H1 (cell line): ENCODE data around the gene ATOH1.

Source experiments
- ATF2 ChIP-seq: IDR thresholded peaks from 2 replicates; pipeline ENCODE4 v1.6.1; 2012; ENCODE audit warnings: low read length, inconsistent platforms
- CHD1 ChIP-seq: IDR thresholded peaks from 2 replicates; pipeline ENCODE4 v1.6.1; 2012; ENCODE audit warnings: low read depth, low read length, improper control_type of control experiment
- CHD2 ChIP-seq: IDR thresholded peaks from 2 replicates; pipeline ENCODE4 v1.6.1; 2012; ENCODE audit warnings: low read length, improper control_type of control experiment
- CTCF ChIP-seq, 3 experiments: IDR thresholded peaks; 1 replicate in 2 of 3; 2 replicates in 1 of 3; pipeline versions ENCODE4 v1.5.1 to v1.6.1; 2011; ENCODE audit warnings: low read length in 3 of 3, mild to moderate bottlenecking in 3 of 3, inconsistent platforms in 2 of 3, low read depth in 1 of 3, moderate library complexity in 1 of 3; ENCODE audit not compliant: insufficient read depth in 1 of 3; ENCODE audit errors: control extremely low read depth in 1 of 3
- EZH2 ChIP-seq: fragments of 200-600 bp; sonication (generic); IDR thresholded peaks from 2 replicates; pipeline ENCODE4 v1.7.1; 2012; ENCODE audit warnings: low read depth, mild to moderate bottlenecking, moderate library complexity, low read length, inconsistent platforms; ENCODE audit not compliant: severe bottlenecking
- POLR2A ChIP-seq, 2 experiments: IDR thresholded peaks; 1 replicate in 1 of 2; 2 replicates in 1 of 2; pipeline ENCODE4 v1.6.1; 2011; ENCODE audit warnings: low read depth in 2 of 2, low read length in 2 of 2, mild to moderate bottlenecking in 2 of 2; ENCODE audit errors: control extremely low read depth in 1 of 2
- POLR2AphosphoS5 ChIP-seq: IDR thresholded peaks from 2 replicates; pipeline ENCODE4 v1.6.1; 2011; ENCODE audit warnings: low read depth, low read length
- RFX5 ChIP-seq: IDR thresholded peaks from 2 replicates; pipeline ENCODE4 v1.6.1; 2011; ENCODE audit warnings: low read depth, low read length, improper control_type of control experiment, borderline replicate concordance
- SUZ12 ChIP-seq: fragments of 200-600 bp; sonication (generic); IDR thresholded peaks from 2 replicates; pipeline ENCODE4 v1.6.1; 2012; ENCODE audit warnings: mild to moderate bottlenecking, inconsistent platforms, low read length, moderate library complexity, mixed read lengths
- TAF1 ChIP-seq: IDR thresholded peaks from 2 replicates; pipeline ENCODE4 v1.6.1; 2011; ENCODE audit warnings: mild to moderate bottlenecking, low read depth, low read length
- TCF12 ChIP-seq: IDR thresholded peaks from 2 replicates; pipeline ENCODE4 v1.6.1; 2011; ENCODE audit warnings: low read depth, mild to moderate bottlenecking, low read length
- YY1 ChIP-seq: IDR thresholded peaks from 2 replicates; pipeline ENCODE4 v1.6.1; 2011; ENCODE audit warnings: low read depth, mild to moderate bottlenecking, low read length

- TF ChIP-seq ATF2 (no peak), CHD1 (no peak), POLR2AphosphoS5 (no peak), CTCF (IDR thresholded peaks at IDR 0.05; ENCODE audit: control extremely low read depth in 1 of 3, insufficient read depth in 1 of 3, low read depth in 1 of 3, low read length in 3 of 3) (no peak), CHD2 (no peak), YY1 (no peak), RFX5 (no peak), TCF12 (no peak), SUZ12 (no peak), TAF1 (no peak), EZH2 (no peak), POLR2A (IDR thresholded peaks at IDR 0.05; ENCODE audit: control extremely low read depth in 1 of 2, low read depth in 2 of 2, low read length in 2 of 2) (no peak)
Observed at GRCh38 chr4:93870876-93871458, 42.4 kb downstream of the ATOH1 start.
